Naive thymus-derived CD8-positive, alpha-beta T cell (primary cell): Measurements from ENCODE around the gene ISOC1. TPM values are rescaled to one million over a fixed set of nuclear protein-coding genes. Genes with fewer than 3 reads are reported as not detected.

Experiments used
- ATAC-seq, 2 donors: fragments of 150-1000 bp; cut with Tn5 transposase in 1 of 2; sonication (Bioruptor Pico), chemical (Tn5 transposase) in 1 of 2; 1 replicate in 1 of 2; 2 replicates in 1 of 2; pipeline ENCODE4 v1.10.0; 2021; ENCODE audit warnings: mild to moderate bottlenecking in 2 of 2, moderate library complexity in 2 of 2
- POLR2A ChIA-PET: fragments of 350-600 bp; sonication (Branson Sonifier 250); formaldehyde crosslinking; loops from one replicate; lab custom pipeline; 2021; ENCODE audit warnings: antibody characterized with exemption; lab: Charles Lee
- DNase-seq, 10 donors: peaks; one replicate each; pipeline versions ENCODE4 v3.0.0 to v3.0.0-alpha.2; 2020 to 2022
- H3K27ac Mint-ChIP-seq, 10 donors: one replicate each; pipeline ENCODE4 v1.8.0; 2020 to 2022; ENCODE audit warnings: mild to moderate bottlenecking in 10 of 10, mixed read lengths in 10 of 10, moderate library complexity in 4 of 10, inconsistent platforms in 1 of 10
- H3K27me3 Mint-ChIP-seq, 5 donors: one replicate each; pipeline ENCODE4 v1.8.0; 2021 to 2022; ENCODE audit warnings: mixed read lengths in 5 of 5
- H3K36me3 Mint-ChIP-seq, 3 donors: one replicate each; pipeline ENCODE4 v1.8.0; 2020 to 2022; ENCODE audit warnings: mixed read lengths in 3 of 3, mild to moderate bottlenecking in 2 of 3, inconsistent platforms in 1 of 3
- H3K4me1 Mint-ChIP-seq, 4 donors: one replicate each; pipeline ENCODE4 v1.8.0; 2021 to 2022; ENCODE audit warnings: mixed read lengths in 4 of 4
- H3K4me3 Mint-ChIP-seq, 10 donors: one replicate each; pipeline ENCODE4 v1.8.0; 2020 to 2022; ENCODE audit warnings: mild to moderate bottlenecking in 10 of 10, mixed read lengths in 10 of 10, moderate library complexity in 6 of 10, inconsistent platforms in 1 of 10
- H3K9me3 Mint-ChIP-seq, 9 donors: one replicate each; pipeline ENCODE4 v1.8.0; 2020 to 2022; ENCODE audit warnings: mixed read lengths in 9 of 9, mild to moderate bottlenecking in 3 of 9, inconsistent platforms in 1 of 9, moderate library complexity in 1 of 9
- polyA plus RNA-seq, 3 donors: library from polyadenylated mRNA; unstranded; fragments of 300-500 nt; fragmentation: Illumina TruSeq; gene quantifications; one replicate each; pipeline ENCODE4 v1.2.3, GENCODE V29; 2021
- total RNA-seq, 8 experiments: library from RNA in 2 of 8; stranded (reverse) in 2 of 8; gene quantifications; one replicate each; pipeline ENCODE4 v1.2.3 and lab custom pipeline; 2021 to 2026

The ISOC1 gene
- total and polyA plus RNA-seq, 5 experiments from 2014 or later = 11.8 to 34.6 (median 26.0) TPM

GRCh38 chr5:129118405-129118804, 23.9 kb downstream of the ISOC1 start:
- DNase-seq (no peak), ATAC-seq (no peak)
- Mint-ChIP-seq H3K4me1 (no peaks in the 10 kb centered on the region), H3K9me3 (no peaks in the 10 kb centered on the region), H3K4me3 (no peak overlapping the region), H3K27ac (no peak overlapping the region), H3K36me3 (peaks cover 0 to 23% (median 7%) of the 10 kb centered on the region in 3 donors), H3K27me3 (no peaks in the 10 kb centered on the region)
- POLR2A ChIA-PET = no interaction called here

GRCh38 chr5:129118826-129119225, 24.3 kb downstream of the ISOC1 start:
- no peak for ATAC-seq
- no peak overlapping the region for H3K27ac Mint-ChIP-seq
- no peak for DNase-seq
- no peak overlapping the region for H3K4me3 Mint-ChIP-seq
- peaks cover 0 to 20% (median 5%) of the 10 kb centered on the region in 3 donors for H3K36me3 Mint-ChIP-seq
- no peaks in the 10 kb centered on the region for H3K27me3 Mint-ChIP-seq
- POLR2A ChIA-PET = no interaction called here
- H3K9me3 Mint-ChIP-seq = no peaks in the 10 kb centered on the region
- no peaks in the 10 kb centered on the region for H3K4me1 Mint-ChIP-seq

- peaks cover 0 to 15% (median 5%) of the 10 kb centered on the region in 3 donors for H3K36me3 Mint-ChIP-seq
- POLR2A ChIA-PET = no interaction called here
Measured at GRCh38 chr5:129120158-129120581, 25.6 kb downstream of the ISOC1 start.

GRCh38 chr5:129122560-129122959, 28.0 kb downstream of the ISOC1 start:
- Mint-ChIP-seq H3K4me1 (peaks cover 2 to 16% (median 8%) of the 10 kb centered on the region in 4 donors), H3K27ac (no peak overlapping the region), H3K36me3 (peaks cover 0 to 8% (median 0%) of the 10 kb centered on the region in 3 donors), H3K27me3 (no peaks in the 10 kb centered on the region), H3K9me3 (no peaks in the 10 kb centered on the region), H3K4me3 (no peak overlapping the region)
- POLR2A ChIA-PET = no interaction called here
- ATAC-seq (no peak), DNase-seq (no peak)

More at GRCh38 chr5:129120158-129120581, 25.6 kb downstream of the ISOC1 start:
- no peaks in the 10 kb centered on the region for H3K27me3 Mint-ChIP-seq
- no peak overlapping the region for H3K27ac Mint-ChIP-seq
- H3K9me3 Mint-ChIP-seq = no peaks in the 10 kb centered on the region
- H3K4me1 Mint-ChIP-seq = peaks cover 0 to 4% (median 0%) of the 10 kb centered on the region in 4 donors
- ATAC-seq (no peak), DNase-seq (no peak)
- no peak overlapping the region for H3K4me3 Mint-ChIP-seq

GRCh38 chr5:129124608-129125007, 30.1 kb downstream of the ISOC1 start:
- Mint-ChIP-seq H3K9me3 (no peaks in the 10 kb centered on the region), H3K27me3 (no peaks in the 10 kb centered on the region), H3K4me1 (peaks cover 2 to 16% (median 8%) of the 10 kb centered on the region in 4 donors), H3K27ac (peak overlapping the region in 1 of 10 donors; percentile 63), H3K4me3 (no peak overlapping the region), H3K36me3 (peaks cover 0 to 2% (median 0%) of the 10 kb centered on the region in 3 donors)
- ATAC-seq = no peak
- no peak for DNase-seq
- POLR2A ChIA-PET = no interaction called here

- POLR2A ChIA-PET = no interaction called here
- DNase-seq (peak in 1 of 10 donors; percentile 2), ATAC-seq (no peak)
- Mint-ChIP-seq H3K36me3 (peaks cover 0 to 2% (median 0%) of the 10 kb centered on the region in 3 donors), H3K27ac (peak overlapping the region; percentile 17 to 85 (median 58)), H3K4me1 (peaks cover 2 to 16% (median 8%) of the 10 kb centered on the region in 4 donors), H3K4me3 (peak overlapping the region in 8 of 10 donors; percentile 9 to 67 (median 40)), H3K27me3 (peaks cover 0 to 2% (median 0%) of the 10 kb centered on the region in 5 donors), H3K9me3 (no peaks in the 10 kb centered on the region)
Measured at GRCh38 chr5:129125819-129126218, 31.3 kb downstream of the ISOC1 start.

GRCh38 chr5:129133553-129133952, 39.0 kb downstream of the ISOC1 start:
- ATAC-seq = no peak
- no peak overlapping the region for H3K27ac Mint-ChIP-seq

GRCh38 chr5:129135633-129136032, 41.1 kb downstream of the ISOC1 start:
- ATAC-seq (peak in 1 of 2 donors; percentile 32), DNase-seq (peak in 2 of 10 donors; percentile 7)
- Mint-ChIP-seq H3K4me1 (no peaks in the 10 kb centered on the region), H3K36me3 (no peaks in the 10 kb centered on the region), H3K27ac (no peak overlapping the region), H3K4me3 (no peak overlapping the region), H3K27me3 (peaks cover 0 to 3% (median 0%) of the 10 kb centered on the region in 5 donors), H3K9me3 (no peaks in the 10 kb centered on the region)
- POLR2A ChIA-PET = no interaction called here

More at GRCh38 chr5:129133553-129133952, 39.0 kb downstream of the ISOC1 start:
- Mint-ChIP-seq H3K36me3 (no peaks in the 10 kb centered on the region), H3K9me3 (no peaks in the 10 kb centered on the region), H3K4me3 (no peak overlapping the region), H3K4me1 (no peaks in the 10 kb centered on the region), H3K27me3 (peaks cover 0 to 3% (median 0%) of the 10 kb centered on the region in 5 donors)
- no peak for DNase-seq
- POLR2A ChIA-PET = no interaction called here

- POLR2A ChIA-PET = no interaction called here
Measured at GRCh38 chr5:129137637-129138036, 43.1 kb downstream of the ISOC1 start.

GRCh38 chr5:129141078-129141477, 46.5 kb downstream of the ISOC1 start:
- Mint-ChIP-seq H3K9me3 (peaks cover 0 to 6% (median 0%) of the 10 kb centered on the region in 9 donors), H3K36me3 (peaks cover 0 to 8% (median 0%) of the 10 kb centered on the region in 3 donors), H3K27ac (no peak overlapping the region), H3K4me3 (no peak overlapping the region), H3K27me3 (no peaks in the 10 kb centered on the region), H3K4me1 (no peaks in the 10 kb centered on the region)
- POLR2A ChIA-PET = no interaction called here
- ATAC-seq = no peak
- no peak for DNase-seq

More at GRCh38 chr5:129137637-129138036, 43.1 kb downstream of the ISOC1 start:
- Mint-ChIP-seq H3K36me3 (peaks cover 0 to 4% (median 0%) of the 10 kb centered on the region in 3 donors), H3K27ac (no peak overlapping the region), H3K27me3 (peaks cover 0 to 2% (median 0%) of the 10 kb centered on the region in 5 donors), H3K9me3 (no peaks in the 10 kb centered on the region), H3K4me3 (no peak overlapping the region), H3K4me1 (no peaks in the 10 kb centered on the region)
- ATAC-seq (no peak), DNase-seq (no peak)

GRCh38 chr5:129141696-129142095, 47.1 kb downstream of the ISOC1 start:
- Mint-ChIP-seq H3K4me1 (no peaks in the 10 kb centered on the region), H3K27ac (no peak overlapping the region), H3K36me3 (peaks cover 0 to 8% (median 0%) of the 10 kb centered on the region in 3 donors), H3K27me3 (no peaks in the 10 kb centered on the region), H3K9me3 (peaks cover 0 to 6% (median 0%) of the 10 kb centered on the region in 9 donors), H3K4me3 (no peak overlapping the region)
- ATAC-seq = no peak
- POLR2A ChIA-PET = no interaction called here
- no peak for DNase-seq

- Mint-ChIP-seq H3K4me1 (peaks cover 0 to 2% (median 0%) of the 10 kb centered on the region in 4 donors), H3K36me3 (peaks cover 2 to 27% (median 16%) of the 10 kb centered on the region in 3 donors), H3K27ac (no peak overlapping the region), H3K27me3 (peaks cover 0 to under 1% (median 0%) of the 10 kb centered on the region in 5 donors), H3K9me3 (peaks cover 2 to 19% (median 12%) of the 10 kb centered on the region in 9 donors), H3K4me3 (no peak overlapping the region)
- ATAC-seq (no peak), DNase-seq (no peak)
- POLR2A ChIA-PET = no interaction called here
Measured at GRCh38 chr5:129155876-129156275, 61.3 kb downstream of the ISOC1 start.

GRCh38 chr5:129161830-129162229, 67.3 kb downstream of the ISOC1 start:
- peaks cover 0 to 5% (median 1%) of the 10 kb centered on the region in 5 donors for H3K27me3 Mint-ChIP-seq
- ATAC-seq = no peak
- peaks cover 15 to 46% (median 33%) of the 10 kb centered on the region in 9 donors for H3K9me3 Mint-ChIP-seq

More at GRCh38 chr5:129161830-129162229, 67.3 kb downstream of the ISOC1 start:
- POLR2A ChIA-PET = no interaction called here
- DNase-seq = no peak
- Mint-ChIP-seq H3K4me1 (no peaks in the 10 kb centered on the region), H3K36me3 (peaks cover 0 to 44% (median 31%) of the 10 kb centered on the region in 3 donors), H3K4me3 (no peak overlapping the region), H3K27ac (no peak overlapping the region)
